GM10248 (cell line): ENCODE data around the gene CYP2F1.
"Not testable (repeated sequence)": the region's sequence is repeated elsewhere in the genome, so short reads cannot be mapped to it uniquely, and the experiment has no call there.

Source experiments
- CTCF ChIA-PET: fragments of 300-600 bp; sonication (Branson Sonifier 250); formaldehyde crosslinking; extraction: SDS; loops from one replicate; lab custom pipeline; 2021; ENCODE audit warnings: antibody characterized with exemption; lab: Yijun Ruan, JAX
- POLR2A ChIA-PET: fragments of 350-650 bp; sonication (Branson Sonifier 250); formaldehyde crosslinking; extraction: SDS; loops from one replicate; lab custom pipeline; 2020; ENCODE audit warnings: antibody characterized with exemption; lab: Yijun Ruan, JAX
- DNase-seq: peaks from one replicate; pipeline ENCODE4 v3.0.0; 2012; ENCODE audit errors: extremely low spot score
- TF ChIP-seq, protein P1 (sequence below): IDR thresholded peaks from 2 replicates; pipeline ENCODE4 v1.5.1; 2012; ENCODE audit warnings: mild to moderate bottlenecking, low read depth; ENCODE audit errors: extremely low read depth, missing control alignments, control extremely low read depth

CYP2F1 gene

DNA sequence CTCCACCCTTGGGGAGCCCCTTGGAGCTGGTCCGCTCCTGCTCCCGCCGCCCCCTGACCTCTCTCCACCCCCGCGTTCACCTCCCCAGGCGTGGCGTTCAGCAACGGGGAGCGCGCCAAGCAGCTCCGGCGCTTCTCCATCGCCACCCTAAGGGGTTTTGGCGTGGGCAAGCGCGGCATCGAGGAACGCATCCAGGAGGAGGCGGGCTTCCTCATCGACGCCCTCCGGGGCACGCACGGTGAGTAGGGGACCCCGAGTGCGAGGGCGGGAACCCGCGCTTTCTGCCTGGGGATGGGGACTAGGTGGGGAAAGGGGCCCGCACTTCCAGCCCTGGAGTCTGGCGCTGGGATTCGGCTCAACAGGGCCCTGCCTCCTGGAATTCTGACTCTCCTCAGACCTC, 24.3 kb upstream of the CYP2F1 start:
- CTCF ChIA-PET: no interaction called here
- TF ChIP-seq, protein P1, sequence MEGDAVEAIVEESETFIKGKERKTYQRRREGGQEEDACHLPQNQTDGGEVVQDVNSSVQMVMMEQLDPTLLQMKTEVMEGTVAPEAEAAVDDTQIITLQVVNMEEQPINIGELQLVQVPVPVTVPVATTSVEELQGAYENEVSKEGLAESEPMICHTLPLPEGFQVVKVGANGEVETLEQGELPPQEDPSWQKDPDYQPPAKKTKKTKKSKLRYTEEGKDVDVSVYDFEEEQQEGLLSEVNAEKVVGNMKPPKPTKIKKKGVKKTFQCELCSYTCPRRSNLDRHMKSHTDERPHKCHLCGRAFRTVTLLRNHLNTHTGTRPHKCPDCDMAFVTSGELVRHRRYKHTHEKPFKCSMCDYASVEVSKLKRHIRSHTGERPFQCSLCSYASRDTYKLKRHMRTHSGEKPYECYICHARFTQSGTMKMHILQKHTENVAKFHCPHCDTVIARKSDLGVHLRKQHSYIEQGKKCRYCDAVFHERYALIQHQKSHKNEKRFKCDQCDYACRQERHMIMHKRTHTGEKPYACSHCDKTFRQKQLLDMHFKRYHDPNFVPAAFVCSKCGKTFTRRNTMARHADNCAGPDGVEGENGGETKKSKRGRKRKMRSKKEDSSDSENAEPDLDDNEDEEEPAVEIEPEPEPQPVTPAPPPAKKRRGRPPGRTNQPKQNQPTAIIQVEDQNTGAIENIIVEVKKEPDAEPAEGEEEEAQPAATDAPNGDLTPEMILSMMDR: no peak

GRCh38 chr19:41095703-41096102, 18.5 kb upstream of the CYP2F1 start:
- ChIA-PET POLR2A (no interaction called here), CTCF (interaction anchor here (0.7 to 1.3 kb wide), 4 partner anchors 17 to 121 kb away, joined by 3 read pairs; no protein-coding TSS in a partner anchor)
- TF ChIP-seq, protein P1: no peak
- no peak for DNase-seq

More for the DNA sequence above, 24.3 kb upstream of the CYP2F1 start:
- POLR2A ChIA-PET: no interaction called here
- DNase-seq: no peak

- ChIA-PET POLR2A (no interaction called here), CTCF (interaction anchor here (1.1 to 1.3 kb wide), 2 partner anchors 17 to 25 kb away, joined by 3 read pairs; no protein-coding TSS in a partner anchor)
- no peak for DNase-seq
- TF ChIP-seq, protein P1: no peak
These were observed 17.9 kb upstream of the CYP2F1 start for GRCh38 chr19:41096353-41096752.

DNA sequence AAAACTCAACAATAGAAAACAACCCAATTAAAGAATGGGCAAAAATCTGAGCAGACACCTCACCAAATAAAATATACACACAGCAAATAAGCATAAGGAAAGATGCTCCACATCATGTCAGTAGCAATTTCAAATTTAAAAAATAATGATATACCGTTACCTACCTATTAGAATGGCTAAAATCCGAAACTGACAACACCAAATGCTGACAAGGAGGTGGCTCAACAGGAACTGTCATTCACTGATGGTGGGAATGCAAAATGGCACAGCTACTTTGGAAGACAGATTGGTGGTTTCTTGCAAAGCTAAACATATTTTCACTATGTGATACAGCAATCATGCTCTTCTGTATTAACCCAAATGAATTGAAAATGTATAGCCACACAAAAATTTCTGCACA, 16.9 kb upstream of the CYP2F1 start:
- no peak for DNase-seq
- ChIA-PET CTCF (no interaction called here), POLR2A (no interaction called here)
- TF ChIP-seq, protein P1: no peak

GRCh38 chr19:41098762-41099161, 15.5 kb upstream of the CYP2F1 start:
- TF ChIP-seq, protein P1: no peak
- CTCF ChIA-PET: interaction anchor here (1.2 kb wide), 1 partner anchor 46 kb away, joined by 3 read pairs; no protein-coding TSS in a partner anchor
- DNase-seq: no peak
- POLR2A ChIA-PET: no interaction called here

DNA sequence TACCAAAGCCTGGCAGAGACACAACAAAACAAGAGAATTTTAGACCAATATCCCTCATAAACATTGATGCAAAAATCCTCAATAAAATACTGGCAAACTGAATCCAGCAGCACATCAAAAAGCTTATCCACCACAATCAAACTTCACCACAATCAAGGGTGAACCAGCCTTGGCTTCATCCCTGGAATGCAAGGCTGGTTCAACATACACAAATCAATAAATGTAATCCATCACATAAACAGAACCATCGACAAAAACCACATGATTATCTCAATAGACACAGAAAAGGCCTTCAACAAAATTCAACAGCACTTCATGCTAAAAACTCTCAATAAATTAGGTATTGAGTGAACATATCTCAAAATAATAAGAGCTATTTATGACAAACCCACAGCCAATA, 12.0 kb upstream of the CYP2F1 start:
- CTCF ChIA-PET, DNase-seq, POLR2A ChIA-PET: not testable (repeated sequence)

- TF ChIP-seq, protein P1: no peak
- CTCF ChIA-PET: no interaction called here
- DNase-seq: no peak
- POLR2A ChIA-PET: no interaction called here
These were observed 8.1 kb upstream of the CYP2F1 start for GRCh38 chr19:41106177-41106576.
